Panc1 (cell line): Measurements from ENCODE around the gene LRRC8C. TPM values are rescaled to one million over a fixed set of nuclear protein-coding genes. Genes with fewer than 3 reads are reported as not detected.

Experiments used
- ATAC-seq: fragments of 200-7000 bp; cut with Tn5 transposase; 2 replicates; pipeline ENCODE4 v1.9.1; 2020; ENCODE audit warnings: mild to moderate bottlenecking, moderate library complexity
- BruUV-seq: library from RNA; stranded (reverse); fragments of 400-500 nt; replicated peaks from 2 replicates; lab custom pipeline; 2021; lab: Mats Ljungman, UMichigan
- CTCF ChIA-PET: fragments of 300-600 bp; sonication (Branson Sonifier 250); formaldehyde crosslinking; loops from one replicate; lab custom pipeline; 2022; ENCODE audit warnings: antibody characterized with exemption; lab: Charles Lee
- POLR2A ChIA-PET: fragments of 300-600 bp; sonication (Branson Sonifier 250); formaldehyde crosslinking; loops from one replicate; lab custom pipeline; 2022; ENCODE audit warnings: antibody characterized with exemption; lab: Charles Lee
- DNase-seq: peaks from one replicate; pipeline ENCODE4 v3.0.0-alpha.2; 2010; ENCODE audit warnings: low read depth, low spot score
- H3K27ac ChIP-seq: 2 replicates; pipeline ENCODE4 v1.5.1; 2011; ENCODE audit warnings: mild to moderate bottlenecking, low read length, inconsistent platforms
- H3K27me3 ChIP-seq: fragments of 200-500 bp; sonication (Bioruptor generic); 2 replicates; pipeline ENCODE4 v1.6.0; 2014; ENCODE audit warnings: low read length, inconsistent platforms; ENCODE audit not compliant: control insufficient read depth, insufficient read depth
- H3K36me3 ChIP-seq: fragments of 200-500 bp; sonication (Bioruptor generic); 2 replicates; pipeline ENCODE4 v1.5.1; 2014; ENCODE audit warnings: inconsistent platforms, mild to moderate bottlenecking, low read length, moderate library complexity; ENCODE audit not compliant: control insufficient read depth, insufficient read depth
- H3K4me1 ChIP-seq: 2 replicates; pipeline ENCODE4 v1.5.1; 2011; ENCODE audit warnings: inconsistent platforms, mild to moderate bottlenecking, low read length, moderate library complexity; ENCODE audit not compliant: control insufficient read depth, insufficient read depth
- H3K4me3 ChIP-seq, 2 experiments: 2 replicates each; pipeline ENCODE4 v1.5.1; 2011 to 2012; ENCODE audit warnings: low read depth in 2 of 2, low read length in 2 of 2, mild to moderate bottlenecking in 2 of 2, inconsistent platforms in 1 of 2, moderate library complexity in 1 of 2
- H3K9me3 ChIP-seq: fragments of 200-500 bp; sonication (Bioruptor generic); 2 replicates; pipeline ENCODE4 v1.5.1; 2014; ENCODE audit warnings: low read depth, mild to moderate bottlenecking, inconsistent platforms, low read length, moderate library complexity; ENCODE audit not compliant: control insufficient read depth, insufficient read depth
- CTCF ChIP-seq: fragments of 450-650 bp; IDR thresholded peaks from 2 replicates; pipeline ENCODE4 v1.5.1; 2017; ENCODE audit warnings: mild to moderate bottlenecking
- POLR2AphosphoS5 ChIP-seq: IDR thresholded peaks from 2 replicates; pipeline ENCODE4 v1.6.1; 2012; ENCODE audit warnings: mild to moderate bottlenecking, low read depth, low read length, moderate library complexity
- REST ChIP-seq, 2 experiments: IDR thresholded peaks; 2 replicates each; pipeline ENCODE4 v1.6.1; 2011 to 2012; ENCODE audit warnings: low read depth in 2 of 2, control low read depth in 1 of 2, low read length in 1 of 2, mild to moderate bottlenecking in 1 of 2, moderate library complexity in 1 of 2; ENCODE audit not compliant: insufficient read depth in 1 of 2
- SIN3A ChIP-seq: IDR thresholded peaks from 2 replicates; pipeline ENCODE4 v1.6.1; 2012; ENCODE audit warnings: low read depth, mild to moderate bottlenecking, low read length, moderate library complexity, borderline replicate concordance; ENCODE audit not compliant: insufficient read depth
- TCF7L2 ChIP-seq: IDR thresholded peaks from 2 replicates; pipeline ENCODE4 v1.6.1; 2011; ENCODE audit warnings: mild to moderate bottlenecking, low read depth, low read length, inconsistent platforms
- in situ Hi-C: cut with HindIII; loops from 2 replicates; pipeline ENCODE4 v1.10.0; 2016; ENCODE audit warnings: low sequenced_read_pairs, low pct_unique_long_range_greater_than_20kb
- intact Hi-C: fragments of 100-400 bp; cut with micrococcal nuclease; formaldehyde crosslinking; loops from one replicate; pipeline ENCODE4 v1.10.0; 2022; ENCODE audit not compliant: unreplicated experiment
- total RNA-seq: library from RNA; stranded (reverse); gene quantifications from one replicate; pipeline ENCODE4 v1.2.1, GENCODE V29; 2021; ENCODE audit not compliant: unreplicated experiment

Gene LRRC8C
- total RNA-seq, 1 experiment from 2014 or later: 17.1 TPM

- POLR2A ChIA-PET: interaction anchor here (0.6 kb wide), 1 partner anchor 1147 kb away, joined by 6 read pairs; no protein-coding TSS in a partner anchor
- no peak for TF ChIP-seq SIN3A
- TF ChIP-seq CTCF: no peak
- TF ChIP-seq TCF7L2: no peak
- no peak for TF ChIP-seq POLR2AphosphoS5
- no peak for TF ChIP-seq REST (IDR thresholded peaks at IDR 0.05; ENCODE audit: insufficient read depth in 1 of 2, low read depth in 2 of 2, low read length in 1 of 2)
- H3K27ac ChIP-seq: no peak overlapping the region
- no peaks in the 10 kb centered on the region for H3K27me3 ChIP-seq
- no peaks in the 10 kb centered on the region for H3K9me3 ChIP-seq
- CTCF ChIA-PET: interaction anchor here (0.5 kb wide), 1 partner anchor 30 kb away, joined by 6 read pairs; no protein-coding TSS in a partner anchor
- intact Hi-C loops (no loop called here), in situ Hi-C loops (no loop called here)
- peaks cover 7% of the 10 kb centered on the region; the same call in 1 of the 2 replicates for H3K4me1 ChIP-seq
- BruUV-seq: no TSS peak
- DNase-seq (no peak), ATAC-seq (no peak)
- no peaks in the 10 kb centered on the region for H3K36me3 ChIP-seq
- no peak overlapping the region for H3K4me3 ChIP-seq
These were observed 90.9 kb downstream of the LRRC8C start for GRCh38 chr1:89723863-89724262.

GRCh38 chr1:89724369-89725010 is 91.6 kb downstream of the LRRC8C start:
- CTCF ChIA-PET: interaction anchor here (0.5 kb wide), 1 partner anchor 29 kb away, joined by 6 read pairs; no protein-coding TSS in a partner anchor
- no peak for TF ChIP-seq TCF7L2
- no peak for TF ChIP-seq SIN3A
- TF ChIP-seq POLR2AphosphoS5: no peak
- no peak for TF ChIP-seq REST (IDR thresholded peaks at IDR 0.05; ENCODE audit: insufficient read depth in 1 of 2, low read depth in 2 of 2, low read length in 1 of 2)
- TF ChIP-seq CTCF: no peak
- H3K4me1 ChIP-seq: peaks cover 3% of the 10 kb centered on the region; the same call in 1 of the 2 replicates
- POLR2A ChIA-PET: interaction anchor here (0.6 kb wide), 1 partner anchor 1147 kb away, joined by 6 read pairs; no protein-coding TSS in a partner anchor
- in situ Hi-C loops (no loop called here), intact Hi-C loops (no loop called here)
- no TSS peak for BruUV-seq
- ATAC-seq: 0 out of 2 replicates have a peak, but pooled peaks have one; percentile 30
- peak; percentile 25 for DNase-seq
- H3K27ac ChIP-seq: no peak overlapping the region
- H3K27me3 ChIP-seq: no peaks in the 10 kb centered on the region
- H3K9me3 ChIP-seq: no peaks in the 10 kb centered on the region
- no peaks in the 10 kb centered on the region for H3K36me3 ChIP-seq
- no peak overlapping the region for H3K4me3 ChIP-seq
